HepG2 (cell line): ENCODE measurements around the gene CARMIL1. TPM values are rescaled to one million over a fixed set of nuclear protein-coding genes. Genes with fewer than 3 reads are reported as not detected.

Experiments
- ATAC-seq: fragments of 200-7000 bp; cut with Tn5 transposase; 3 replicates; pipeline ENCODE4 v1.9.1; 2020; ENCODE audit warnings: mild to moderate bottlenecking, moderate library complexity
- BruUV-seq: library from RNA; stranded (reverse); fragments of 400-500 nt; replicated peaks from 2 replicates; lab custom pipeline; 2021; lab: Mats Ljungman, UMichigan
- CTCF ChIA-PET: fragments of 300-600 bp; formaldehyde crosslinking; extraction: SDS; loops from one replicate; lab custom pipeline; 2021; ENCODE audit warnings: low total read pairs, inconsistent platforms, low intra/inter-chr PET ratio; lab: Yijun Ruan, JAX
- POLR2A ChIA-PET: fragments of 350-600 bp; sonication (Branson Sonifier 250); formaldehyde crosslinking; loops from one replicate; lab custom pipeline; 2020; ENCODE audit warnings: antibody characterized with exemption, inconsistent platforms; lab: Yijun Ruan, JAX
- DNase-seq: peaks from one replicate; pipeline ENCODE4 v3.0.0-alpha.2; 2015; ENCODE audit warnings: low spot score
- FAIRE-seq: peaks from 3 replicates; lab custom pipeline; 2011; peaks lifted over from hg19 to GRCh38; lab: Jason Lieb, UNC
- H2AFZ ChIP-seq: one replicate; pipeline ENCODE4 v1.6.1; 2011; ENCODE audit warnings: low read length, inconsistent platforms
- H3K27ac ChIP-seq: fragments of 300-600 bp; 3 replicates; pipeline ENCODE4 v1.8.0; 2011; ENCODE audit warnings: mixed run types, mild to moderate bottlenecking, mixed read lengths, low read length, inconsistent platforms; ENCODE audit not compliant: insufficient read depth; ENCODE audit errors: extremely low read length
- H3K27me3 ChIP-seq, 2 experiments: fragments of 200-600 bp in 1 of 2; 2 replicates in 1 of 2; 3 replicates in 1 of 2; pipeline versions ENCODE4 v1.6.0 to v1.8.0; 2011; ENCODE audit warnings: low read length in 2 of 2, mild to moderate bottlenecking in 2 of 2, moderate library complexity in 2 of 2, inconsistent platforms in 1 of 2; ENCODE audit not compliant: insufficient read depth in 2 of 2, control insufficient read depth in 1 of 2
- H3K36me3 ChIP-seq, 2 experiments: fragments of 200-600 bp in 1 of 2; replicated peaks in 1 of 2; 2 replicates in 1 of 2; 3 replicates in 1 of 2; pipeline versions ENCODE4 v1.5.1 to v1.8.0; 2011; ENCODE audit warnings: low read length in 2 of 2, inconsistent platforms in 1 of 2; ENCODE audit not compliant: insufficient read depth in 2 of 2, control insufficient read depth in 1 of 2
- H3K4me1 ChIP-seq: 2 replicates; pipeline ENCODE4 v1.5.1; 2012; ENCODE audit warnings: low read length, inconsistent platforms; ENCODE audit not compliant: insufficient read depth
- H3K4me2 ChIP-seq: 2 replicates; pipeline ENCODE4 v1.6.0; 2011; ENCODE audit warnings: low read depth, low read length, inconsistent platforms
- H3K4me3 ChIP-seq, 3 experiments: fragments of 200-600 bp in 1 of 3; sonication (generic), shearing (Covaris generic) in 1 of 3; replicated peaks in 1 of 3; 2 replicates each; pipeline ENCODE4 v1.5.1; 2011 to 2016; ENCODE audit warnings: low read length in 3 of 3, inconsistent platforms in 2 of 3, low read depth in 2 of 3, mild to moderate bottlenecking in 2 of 3, control low read depth in 1 of 3, mixed read lengths in 1 of 3; ENCODE audit not compliant: insufficient read depth in 1 of 3
- H3K79me2 ChIP-seq: one replicate; pipeline ENCODE4 v1.6.1; 2011; ENCODE audit warnings: low read length, inconsistent platforms; ENCODE audit not compliant: insufficient read depth
- H3K9ac ChIP-seq: 2 replicates; pipeline ENCODE4 v1.6.0; 2011; ENCODE audit warnings: mild to moderate bottlenecking, low read depth, low read length, inconsistent platforms; ENCODE audit not compliant: insufficient read depth
- H3K9me3 ChIP-seq: 2 replicates; pipeline ENCODE4 v1.5.1; 2012; ENCODE audit warnings: mild to moderate bottlenecking, low read length
- H4K20me1 ChIP-seq: 2 replicates; pipeline ENCODE4 v1.6.0; 2011; ENCODE audit warnings: inconsistent platforms, mild to moderate bottlenecking, low read length, moderate library complexity; ENCODE audit not compliant: insufficient read depth
- GABPA ChIP-seq, 2 experiments: IDR thresholded peaks; 2 replicates each; pipeline ENCODE4 v1.6.1; 2011 to 2016; ENCODE audit warnings: low read depth in 2 of 2, low read length in 1 of 2, missing biosample characterization in 1 of 2, missing genetic modification characterization in 1 of 2
- PAF1 ChIP-seq: IDR thresholded peaks from 2 replicates; pipeline ENCODE4 v1.6.1; 2016; ENCODE audit warnings: missing genetic modification reagents, missing compliant biosample characterization
- RARG ChIP-seq: sonication (generic); formaldehyde crosslinking; IDR thresholded peaks from 2 replicates; pipeline ENCODE4 v1.4.0; 2020; ENCODE audit warnings: low read depth, mild to moderate bottlenecking, missing genetic modification reagents
- SMYD3 ChIP-seq: sonication (generic); formaldehyde crosslinking; IDR thresholded peaks from 2 replicates; pipeline ENCODE4 v1.8.1; 2023; ENCODE audit warnings: mild to moderate bottlenecking, missing genetic modification reagents
- SP140L ChIP-seq: sonication (generic); formaldehyde crosslinking; IDR thresholded peaks from 2 replicates; pipeline ENCODE4 v1.4.0; 2020; ENCODE audit warnings: missing genetic modification reagents, borderline replicate concordance
- YY1 ChIP-seq: IDR thresholded peaks from 2 replicates; pipeline ENCODE4 v1.6.1; 2011; ENCODE audit warnings: low read length, low read depth, moderate library complexity, mild to moderate bottlenecking; ENCODE audit not compliant: insufficient read depth, insufficient replicate concordance
- ZBTB2 ChIP-seq: sonication (generic); formaldehyde crosslinking; IDR thresholded peaks from 2 replicates; pipeline ENCODE4 v1.8.0; 2022; ENCODE audit warnings: low read depth, missing genetic modification reagents
- ZNF124 ChIP-seq: sonication (generic); formaldehyde crosslinking; IDR thresholded peaks from 2 replicates; pipeline ENCODE4 v1.4.0; 2020; ENCODE audit warnings: missing genetic modification reagents
- ZNF180 ChIP-seq: sonication (generic); formaldehyde crosslinking; IDR thresholded peaks from 2 replicates; pipeline ENCODE4 v1.4.0; 2020; ENCODE audit warnings: low read depth, missing genetic modification reagents, borderline replicate concordance
- ZNF367 ChIP-seq: sonication (generic); formaldehyde crosslinking; IDR thresholded peaks from 2 replicates; pipeline ENCODE4 v1.4.0; 2020; ENCODE audit warnings: missing genetic modification reagents, borderline replicate concordance
- ZNF776 ChIP-seq: sonication (generic); formaldehyde crosslinking; IDR thresholded peaks from 2 replicates; pipeline ENCODE4 v1.4.0; 2020; ENCODE audit warnings: mild to moderate bottlenecking, missing genetic modification reagents
- WGBS: methylation state at CpG from one replicate; pipeline ENCODE4 v1.1.6; 2017; ENCODE audit warnings: low lambda C conversion rate; 5-methylcytosine and 5-hydroxymethylcytosine counted together
- in situ Hi-C: cut with HindIII; loops from 2 replicates; pipeline ENCODE4 v1.10.0; 2017; ENCODE audit warnings: low pct_unique_long_range_greater_than_20kb; ENCODE audit not compliant: extremely low pct_ligation_motif_present
- intact Hi-C: fragments of 100-400 bp; cut with micrococcal nuclease; formaldehyde crosslinking; loops from one replicate; pipeline ENCODE4 v1.10.0; 2022; ENCODE audit not compliant: unreplicated experiment
- polyA plus RNA-seq, 8 experiments: library from polyadenylated mRNA; depleted of rRNA in 3 of 8; stranded (reverse) in 7 of 8; unstranded in 1 of 8; fragments of >200 nt; fragmentation: Illumina TruSeq in 4 of 8; extraction: Trizol in 4 of 8; gene quantifications; 2 replicates each; pipeline versions ENCODE4 v1.2.1 to v1.2.3, GENCODE V29; 2011 to 2016; ENCODE audit warnings: low read depth in 4 of 8, missing spikeins in 1 of 8, mixed read lengths in 1 of 8; ENCODE audit not compliant: insufficient read depth in 1 of 8
- total RNA-seq, 5 experiments: library from RNA; depleted of rRNA; stranded (reverse); fragments of >200 nt; fragmentation: Illumina TruSeq; extraction: Trizol; gene quantifications; 2 replicates each; pipeline ENCODE4 v1.2.3, GENCODE V29; 2016; ENCODE audit warnings: low read depth in 1 of 5

CARMIL1 gene
- total and polyA plus RNA-seq, 2 of the 13 experiments (the other 11 are each of a cell fraction or from before 2014, with no cell fraction given), result 1.8 to 2.6 TPM

DNA sequence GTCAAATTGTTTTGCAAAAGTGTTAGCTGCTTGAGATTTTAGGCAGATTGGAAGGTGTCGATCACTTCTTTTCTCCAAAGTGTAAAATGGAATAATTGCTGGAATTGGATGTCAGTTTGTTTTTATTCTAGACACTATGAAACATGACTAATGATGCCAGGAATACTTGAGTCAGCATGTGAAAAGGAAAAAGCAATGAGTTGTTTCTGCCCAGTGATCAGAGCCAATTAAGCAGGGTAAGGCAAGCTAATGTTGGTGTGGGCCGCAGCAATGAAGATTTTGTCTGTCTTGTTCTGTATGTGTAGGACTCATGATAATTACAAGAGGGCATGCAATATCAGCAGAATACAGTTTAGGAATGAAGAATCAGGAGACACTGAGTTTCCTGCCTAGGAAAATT, 110.3 kb downstream of the CARMIL1 start:
- no peak for FAIRE-seq
- H3K27ac ChIP-seq, result no peak overlapping the region
- intact Hi-C loops, result no loop called here
- H3K4me3 ChIP-seq, result no peak overlapping the region
- BruUV-seq, result no TSS peak
- in situ Hi-C loops, result no loop called here
- H3K9ac ChIP-seq, result no peak overlapping the region
- DNase-seq, result no peak
- no peaks in the 10 kb centered on the region for H4K20me1 ChIP-seq
- ChIA-PET POLR2A (no interaction called here), CTCF (no interaction called here)
- H3K79me2 ChIP-seq, result no peaks in the 10 kb centered on the region
- H3K4me2 ChIP-seq, result no peak overlapping the region
- TF ChIP-seq ZNF367 (CRISPR knock-in tag) (no peak), SP140L (CRISPR knock-in tag) (no peak), RARG (CRISPR knock-in tag) (no peak), ZNF776 (CRISPR knock-in tag) (no peak), GABPA (IDR thresholded peaks at IDR 0.05; ENCODE audit: low read depth, low read length) (no peak), GABPA (CRISPR knock-in tag; IDR thresholded peaks at IDR 0.05; ENCODE audit: low read depth) (no peak), ZNF180 (CRISPR knock-in tag) (no peak), ZBTB2 (CRISPR knock-in tag) (no peak), SMYD3 (CRISPR knock-in tag) (no peak), PAF1 (CRISPR knock-in tag) (no peak), ZNF124 (no peak), YY1 (no peak)
- no peaks in the 10 kb centered on the region for H3K36me3 ChIP-seq
- no peaks in the 10 kb centered on the region for H3K27me3 ChIP-seq
- H3K9me3 ChIP-seq, result no peaks in the 10 kb centered on the region
- no peak overlapping the region for H2AFZ ChIP-seq
- no peaks in the 10 kb centered on the region for H3K4me1 ChIP-seq
- 85% methylated on average over 2 of the region's 2 CpGs for WGBS
- ATAC-seq, result no peak
